ENCODE data around the gene MYO6.
"Not testable (repeated sequence)": the region's sequence is repeated elsewhere in the genome, so short reads cannot be mapped to it uniquely, and the experiment has no call there.

MYO6 gene

DNA sequence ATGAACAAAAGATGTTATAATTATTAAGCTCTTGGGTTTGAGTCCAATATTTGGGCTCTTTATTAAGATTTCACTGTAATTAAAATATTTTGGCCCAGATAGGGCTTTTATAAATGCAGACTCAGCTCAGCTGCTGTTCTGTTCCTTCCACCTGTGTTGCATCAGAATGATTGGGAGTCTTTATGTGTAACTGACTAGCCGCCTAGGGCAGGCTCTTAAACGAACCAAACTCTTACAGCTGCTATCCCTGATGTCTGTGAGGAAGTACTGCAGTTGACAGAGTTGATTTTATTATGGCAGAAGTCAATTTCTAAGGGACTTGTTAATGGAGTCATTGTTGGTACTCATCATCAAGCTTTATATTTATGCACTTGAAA, 144.7 kb downstream of the MYO6 start:
- no peak for DNase-seq

DNA sequence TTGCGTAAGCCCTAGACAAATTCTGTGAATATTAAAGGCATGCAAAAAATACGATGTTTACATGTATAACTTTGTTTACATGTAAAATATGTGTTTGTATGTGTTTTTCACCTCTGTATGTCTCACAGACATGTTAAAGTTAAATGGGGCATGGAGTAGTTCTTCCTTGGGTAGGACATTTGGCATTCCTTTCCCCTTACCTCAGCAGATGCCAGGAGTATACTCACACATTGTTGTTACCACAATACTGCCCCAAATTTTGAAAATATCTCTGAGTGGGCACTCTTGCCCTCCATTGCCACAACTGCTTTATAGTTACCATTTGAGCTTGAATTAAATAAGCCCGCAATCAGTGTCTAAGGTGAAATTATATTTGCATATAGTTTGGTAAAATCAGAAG, 147.5 kb downstream of the MYO6 start:
- DNase-seq, result no peak

DNA sequence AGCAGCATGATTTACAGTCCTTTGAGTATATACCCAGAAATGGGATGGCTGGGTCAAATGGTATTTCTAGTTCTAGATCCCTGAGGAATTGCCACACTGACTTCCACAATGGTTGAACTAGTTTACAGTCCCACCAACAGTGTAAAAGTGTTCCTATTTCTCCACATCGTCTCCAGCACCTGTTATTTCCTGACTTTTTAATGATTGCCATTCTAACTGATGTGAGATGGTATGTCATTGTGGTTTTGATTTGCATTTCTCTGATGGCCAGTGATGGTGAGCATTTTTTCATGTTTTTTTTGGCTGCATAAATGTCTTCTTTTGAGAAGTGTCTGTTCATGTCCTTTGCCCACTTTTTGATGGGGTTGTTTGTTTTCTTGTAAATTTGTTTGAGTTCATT, 151.2 kb downstream of the MYO6 start:
- not testable (repeated sequence) for DNase-seq

DNA sequence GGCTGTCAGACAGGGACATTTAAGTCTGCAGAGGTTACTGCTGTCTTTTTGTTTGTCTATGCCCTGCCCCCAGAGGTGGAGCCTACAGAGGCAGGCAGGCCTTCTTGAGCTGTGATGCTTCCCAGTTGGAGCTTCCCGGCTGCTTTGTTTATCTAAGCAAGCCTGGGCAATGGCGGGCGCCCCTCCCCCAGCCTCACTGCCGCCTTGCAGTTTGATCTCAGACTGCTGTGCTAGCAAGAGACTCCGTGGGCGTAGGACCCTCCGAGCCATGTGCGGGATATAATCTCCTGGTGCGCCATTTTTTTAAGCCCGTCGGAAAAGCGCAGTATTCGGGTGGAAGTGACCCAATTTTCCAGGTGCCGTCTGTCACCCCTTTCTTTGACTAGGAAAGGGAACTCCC, 156.1 kb downstream of the MYO6 start:
- DNase-seq, result not testable (repeated sequence)

DNA sequence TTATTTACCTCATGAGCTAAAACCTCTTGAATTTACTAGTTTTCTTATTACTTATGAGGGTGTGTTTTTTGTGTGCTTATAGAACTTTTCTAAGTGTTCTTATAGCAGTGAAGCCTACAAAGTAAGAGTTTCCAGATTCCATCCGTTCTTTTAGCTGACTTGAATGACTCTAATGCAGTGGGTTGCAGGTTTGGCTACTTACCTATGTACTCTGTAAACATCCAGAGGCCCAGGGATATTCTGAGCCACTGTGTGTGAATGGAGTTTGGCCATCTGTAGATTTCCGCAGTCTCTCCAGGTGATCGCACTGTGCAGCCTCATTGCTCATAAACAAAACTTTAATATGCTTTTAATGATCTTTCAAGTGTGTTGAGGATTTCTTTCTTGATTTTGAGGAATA, 157.8 kb downstream of the MYO6 start:
- DNase-seq, result no peak

DNA sequence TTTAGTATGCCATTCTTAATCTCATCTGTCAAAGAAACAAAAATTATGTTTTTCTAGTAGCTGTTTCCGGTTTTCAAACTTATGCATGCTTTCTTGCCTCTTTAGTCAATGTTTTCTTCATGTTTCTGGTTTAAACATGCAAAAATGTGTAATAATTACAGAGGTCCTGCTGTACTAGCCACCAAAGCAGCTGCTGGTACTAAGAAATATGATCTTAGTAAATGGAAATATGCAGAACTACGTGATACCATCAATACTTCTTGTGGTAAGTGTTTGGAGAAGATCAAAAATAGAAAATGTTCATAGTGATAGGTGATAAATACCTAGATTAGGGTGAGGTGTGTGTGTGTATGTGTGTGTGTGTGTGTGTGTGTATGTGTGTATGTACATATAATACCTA, 158.4 kb downstream of the MYO6 start:
- DNase-seq, result no peak

DNA sequence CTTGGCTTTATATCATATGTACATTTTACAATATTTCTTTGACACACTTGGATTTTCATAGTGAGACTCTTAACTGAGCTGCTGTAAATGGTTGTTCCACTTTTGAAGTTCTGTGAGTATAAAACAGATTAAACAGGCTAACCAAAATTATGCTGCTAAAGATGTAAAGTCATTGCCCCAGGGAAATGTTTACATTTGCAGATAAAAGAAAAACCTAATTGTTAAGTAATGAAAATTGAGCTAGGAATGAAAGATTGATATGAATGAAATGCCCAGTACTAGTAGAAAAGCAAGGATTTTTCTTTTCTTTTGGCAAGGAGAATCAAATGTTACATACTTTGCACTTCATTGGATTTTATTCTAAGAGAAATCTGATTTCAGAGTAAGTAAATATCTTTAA, 164.0 kb downstream of the MYO6 start:
- no peak for DNase-seq

DNA sequence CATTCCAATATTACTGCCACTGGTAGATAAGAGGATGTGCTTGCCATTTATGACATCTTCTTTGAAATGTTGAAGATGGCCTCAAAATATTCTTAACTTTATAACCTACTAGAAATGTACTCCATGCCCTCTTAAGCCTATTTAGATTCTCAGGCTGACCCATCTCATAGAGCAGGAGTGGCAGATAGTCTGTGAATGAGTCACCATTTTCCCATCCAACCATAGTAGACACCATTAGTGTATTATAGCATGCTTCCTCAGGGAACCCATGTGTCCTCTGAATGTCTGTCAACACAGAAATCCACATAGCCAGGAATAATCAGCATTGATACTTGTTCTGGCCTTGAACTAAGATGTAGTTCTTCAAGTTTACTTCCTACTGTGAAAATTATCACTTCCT, 173.2 kb downstream of the MYO6 start:
- no peak for DNase-seq

DNA sequence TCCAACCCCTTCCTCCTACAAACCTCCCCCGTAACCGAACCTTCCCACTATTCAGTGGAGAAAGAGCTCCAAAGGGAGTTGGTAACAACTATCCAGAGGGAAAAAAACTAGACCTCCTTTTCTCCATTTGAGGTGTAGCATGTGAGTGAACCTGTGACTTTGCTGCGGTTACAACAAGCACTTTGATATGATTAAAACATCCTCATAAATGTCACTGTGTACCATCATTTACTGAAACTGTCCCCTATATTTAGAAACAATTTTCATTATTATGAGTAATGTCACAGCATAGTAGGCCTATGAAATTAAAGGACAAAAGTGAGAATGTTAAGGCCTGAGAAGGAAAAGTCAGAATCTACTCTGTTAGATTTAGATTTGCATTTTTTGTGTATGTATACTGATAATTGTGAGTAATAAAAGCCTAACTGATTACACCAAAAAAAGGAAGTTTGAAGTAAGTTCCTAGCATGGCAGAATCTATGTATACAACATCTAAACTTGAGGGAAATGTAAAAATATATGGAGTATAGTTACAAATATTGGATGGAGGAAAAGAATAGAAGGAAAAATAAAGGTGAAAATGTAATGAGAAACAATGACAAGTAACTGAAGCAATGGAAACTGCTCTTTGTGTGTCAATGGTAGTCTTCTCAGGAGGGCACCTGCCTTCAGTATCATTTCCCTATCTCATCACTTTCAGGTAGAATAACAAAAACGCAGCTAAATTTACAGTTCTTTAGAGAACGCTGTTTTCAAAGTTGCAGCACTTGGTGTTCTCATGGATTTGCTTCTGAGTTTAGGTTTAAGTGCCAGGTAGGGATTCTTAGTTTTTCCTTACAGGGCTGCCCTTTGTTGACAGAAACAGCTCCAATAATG, 177.5 kb downstream of the MYO6 start:
- no peak for DNase-seq

DNA sequence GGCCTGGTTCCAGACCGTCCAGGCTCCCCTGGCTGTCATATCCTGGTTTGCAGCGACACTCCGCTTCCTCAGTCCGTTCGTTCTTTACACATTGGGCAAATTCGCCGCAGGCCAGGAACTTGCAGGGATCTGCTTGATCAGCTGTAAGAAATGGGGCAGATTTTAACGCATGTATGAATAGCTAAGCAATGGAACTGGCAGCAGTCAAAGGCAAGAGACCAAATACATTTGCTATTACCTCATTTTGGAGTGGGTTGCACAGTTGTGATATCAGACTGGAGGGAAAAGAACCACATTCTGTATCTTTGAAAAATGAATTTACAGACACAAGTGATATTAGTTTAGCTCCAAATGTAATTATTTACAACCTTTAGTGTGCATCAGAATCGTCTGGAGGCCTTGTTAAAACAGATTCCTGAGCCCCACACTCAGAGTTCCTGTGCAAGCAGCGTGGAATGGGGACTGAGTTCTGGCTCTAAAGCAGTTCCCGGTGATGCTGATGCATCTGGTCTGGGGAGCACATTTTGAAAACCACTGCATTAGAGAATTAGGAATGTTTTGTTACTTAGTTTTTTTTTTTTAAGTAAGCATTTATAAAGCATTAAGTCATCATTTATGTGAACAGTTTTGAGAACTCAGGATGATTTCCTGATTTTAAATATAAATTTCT, 182.1 kb downstream of the MYO6 start:
- DNase-seq, result no peak

DNA sequence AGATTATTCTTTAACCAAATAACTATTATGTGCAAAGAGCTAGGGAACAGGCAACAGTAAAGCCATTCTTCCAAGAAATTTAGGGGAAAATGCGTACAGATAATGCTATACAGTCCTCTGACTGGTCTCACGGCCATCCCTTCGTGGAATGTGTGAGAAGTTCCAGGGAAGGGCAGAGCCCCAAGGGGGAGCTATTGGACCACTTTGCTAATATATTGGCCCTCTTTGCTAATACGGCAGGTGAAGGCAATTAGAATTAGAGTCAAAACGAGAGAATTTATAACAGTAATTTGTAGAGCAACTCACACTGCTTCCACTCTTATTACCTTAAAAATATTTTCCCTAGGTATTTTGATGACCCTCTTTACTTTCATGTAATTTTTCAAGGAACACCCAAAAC, 183.0 kb downstream of the MYO6 start:
- DNase-seq, result peak in 1 of 2 experiments; percentile 10

DNA sequence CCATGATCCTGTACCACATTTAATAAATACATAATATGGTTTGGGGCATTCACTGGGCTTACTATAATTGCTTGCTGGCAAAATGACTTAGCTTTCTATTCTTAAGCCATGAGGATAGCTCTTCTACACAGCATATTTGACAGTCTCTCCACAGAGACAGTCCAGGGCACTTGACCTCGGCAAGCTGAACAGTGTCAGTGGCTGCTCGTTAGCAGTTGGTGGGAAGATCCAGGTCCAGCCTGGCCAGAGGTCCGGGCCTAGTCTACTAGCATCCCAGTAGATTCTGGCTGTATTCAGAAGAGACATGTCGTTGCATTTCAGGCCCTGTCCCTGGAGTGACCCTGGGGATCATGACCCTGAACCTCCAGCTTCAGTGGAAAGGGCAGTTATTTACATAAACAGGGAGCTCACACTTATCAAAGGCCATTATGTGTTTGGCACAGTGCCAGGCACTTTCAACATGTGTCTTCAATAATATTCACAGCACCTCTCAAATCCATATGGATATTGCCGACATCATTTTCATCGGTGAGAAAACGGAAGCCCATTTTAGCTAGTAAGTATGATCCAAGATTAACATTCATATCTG, 184.4 kb downstream of the MYO6 start:
- no peak for DNase-seq

DNA sequence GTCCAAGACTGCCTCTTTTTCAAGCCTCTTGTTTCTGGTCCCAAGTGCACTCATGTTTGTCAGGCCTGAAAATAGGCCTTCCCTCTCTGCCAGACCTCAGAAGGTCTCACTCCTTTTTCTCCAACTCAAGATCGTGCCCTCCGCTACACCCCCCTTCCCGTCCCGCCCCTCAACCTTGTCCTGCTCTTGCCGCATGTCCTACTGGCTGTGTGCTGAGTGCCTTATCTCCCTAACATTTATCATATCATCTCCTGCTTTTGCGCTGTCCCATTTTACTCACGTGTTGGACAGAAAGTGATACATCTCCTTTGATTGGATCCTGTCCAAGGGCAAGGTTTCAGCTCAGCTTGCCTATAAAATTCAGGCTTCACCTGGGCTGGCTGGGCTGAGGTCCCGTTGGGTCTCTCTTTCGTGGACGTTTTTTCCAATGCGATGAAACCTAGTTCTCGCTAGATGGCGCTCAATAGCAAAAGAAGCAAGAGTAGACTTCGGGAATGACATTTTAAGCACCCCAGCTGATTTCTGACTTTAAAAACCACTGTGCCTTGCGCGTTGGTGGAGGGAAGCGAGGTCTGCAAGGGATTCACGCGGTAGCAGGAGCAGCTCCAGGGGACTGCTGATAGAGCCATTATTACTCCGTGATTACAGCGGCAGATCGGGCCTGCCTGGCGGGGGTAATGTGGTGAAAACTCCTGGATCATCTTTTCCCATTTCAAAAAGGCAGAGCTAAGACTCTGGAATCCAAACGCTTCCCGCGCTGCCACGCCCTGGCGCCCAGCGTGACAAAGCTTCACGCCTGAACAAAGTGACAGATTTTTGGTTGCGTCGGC, 185.8 kb downstream of the MYO6 start:
- DNase-seq, result peak in 1 of 2 experiments; percentile 31

DNA sequence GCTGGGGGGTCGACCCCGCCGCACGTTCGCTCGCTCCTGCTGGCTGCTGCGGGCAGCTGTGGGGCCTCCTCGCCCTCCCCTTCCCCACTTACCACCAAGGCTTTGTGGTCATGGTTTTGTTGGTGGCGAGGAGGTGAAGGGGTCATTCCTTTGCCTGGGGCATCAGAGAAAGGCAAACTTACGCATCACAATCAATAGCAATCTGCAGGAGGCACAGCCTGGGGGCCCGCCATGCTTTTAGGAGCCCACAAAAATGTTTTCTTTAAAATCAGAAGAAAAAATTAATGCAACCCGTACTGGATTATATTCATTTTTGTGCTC, 186.4 kb downstream of the MYO6 start:
- DNase-seq, result no peak

DNA sequence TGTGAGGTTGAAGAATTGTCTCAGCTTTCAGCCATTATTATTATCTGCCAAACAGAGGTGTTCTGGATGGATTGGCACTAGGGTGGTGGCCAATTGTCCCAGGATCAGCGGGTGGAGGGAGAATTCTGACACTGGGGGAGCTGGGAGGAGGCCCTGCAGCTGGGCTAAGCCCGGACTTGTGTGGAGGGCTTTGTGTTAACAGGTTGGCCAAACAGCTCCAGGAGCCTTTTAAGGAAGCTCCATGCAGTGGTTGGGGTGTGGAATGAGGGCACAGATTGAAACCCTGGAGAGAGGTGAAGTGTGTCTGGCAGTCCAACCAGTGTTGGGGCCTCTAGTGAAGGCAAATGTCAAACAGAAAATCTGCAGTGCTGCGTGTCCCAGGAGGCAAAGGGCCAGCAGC, 187.6 kb downstream of the MYO6 start:
- no peak for DNase-seq

DNA sequence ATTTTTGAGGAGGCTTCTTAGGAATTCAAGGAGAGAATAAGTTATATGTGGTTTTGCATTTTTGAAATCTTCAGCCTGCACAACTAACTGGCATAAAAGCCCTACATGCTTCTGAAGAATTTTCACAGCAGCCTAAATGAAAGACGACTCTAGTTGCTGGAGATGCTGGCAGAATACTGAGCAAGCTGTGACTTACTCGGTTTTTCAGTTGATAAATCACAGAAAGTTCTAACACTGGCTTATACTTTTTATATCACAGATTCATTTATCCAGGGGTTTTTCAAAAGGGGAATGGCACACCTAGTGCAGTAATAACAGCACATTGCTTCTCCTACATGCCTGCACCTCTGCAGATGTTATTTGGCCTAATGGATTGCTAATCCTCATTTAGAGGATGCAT, 188.8 kb downstream of the MYO6 start:
- DNase-seq, result no peak

DNA sequence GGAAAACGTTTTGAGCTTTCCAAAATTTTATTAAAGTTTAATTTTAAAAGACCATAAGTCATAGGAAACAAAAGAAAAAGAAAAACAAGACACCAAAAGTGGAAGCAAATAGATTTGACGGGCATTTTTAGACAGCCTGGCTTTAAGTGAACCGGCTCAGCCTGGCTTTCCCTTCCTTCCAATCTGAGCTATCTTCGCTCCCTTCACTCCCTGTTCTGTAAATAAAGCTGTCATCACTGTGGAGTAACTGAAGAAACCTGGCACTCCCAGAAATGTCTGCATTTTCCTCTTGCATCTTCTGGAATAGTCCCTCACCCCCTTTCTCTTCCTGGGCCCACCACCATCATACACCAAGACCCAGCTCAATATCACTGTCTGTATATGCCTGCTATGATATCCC, 191.5 kb downstream of the MYO6 start:
- no peak for DNase-seq

DNA sequence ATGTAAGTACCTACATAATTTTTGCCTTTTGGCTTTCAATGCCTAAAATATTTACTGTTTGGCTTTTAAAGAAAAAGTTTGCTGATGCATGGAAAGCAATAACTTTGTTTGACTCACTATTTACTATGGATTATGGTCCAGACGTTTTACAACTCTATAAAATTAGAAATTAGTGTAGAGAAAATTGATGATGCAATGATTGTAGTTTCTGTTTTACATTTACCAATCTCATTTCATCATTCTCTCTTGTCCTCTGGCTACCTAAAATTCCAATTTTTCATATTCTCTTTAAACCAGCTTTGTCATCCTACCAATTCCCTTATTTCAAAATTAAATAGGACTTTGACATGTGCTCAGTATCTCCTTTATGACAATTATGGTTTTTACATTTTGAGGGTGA, 192.5 kb downstream of the MYO6 start:
- no peak for DNase-seq

DNA sequence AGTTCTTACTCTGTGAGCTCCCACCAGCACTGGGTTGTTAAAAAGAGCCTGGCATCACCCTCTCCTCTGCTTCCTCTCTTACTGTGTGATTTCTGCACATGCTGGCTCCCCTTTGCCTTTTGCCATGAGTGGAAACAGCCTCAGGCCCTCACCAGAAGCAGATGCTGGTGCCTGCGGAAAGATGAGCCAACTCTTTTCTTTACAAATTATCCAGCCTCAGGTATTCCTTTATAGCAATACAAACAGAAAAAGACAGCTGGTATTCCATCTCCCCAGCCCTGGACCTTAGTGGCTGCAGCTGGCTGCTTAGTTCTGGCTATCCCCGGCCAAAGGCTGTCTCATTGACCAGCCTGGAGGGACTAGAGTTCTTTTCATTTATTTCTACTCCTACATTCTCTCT, 194.3 kb downstream of the MYO6 start:
- no peak for DNase-seq

DNA sequence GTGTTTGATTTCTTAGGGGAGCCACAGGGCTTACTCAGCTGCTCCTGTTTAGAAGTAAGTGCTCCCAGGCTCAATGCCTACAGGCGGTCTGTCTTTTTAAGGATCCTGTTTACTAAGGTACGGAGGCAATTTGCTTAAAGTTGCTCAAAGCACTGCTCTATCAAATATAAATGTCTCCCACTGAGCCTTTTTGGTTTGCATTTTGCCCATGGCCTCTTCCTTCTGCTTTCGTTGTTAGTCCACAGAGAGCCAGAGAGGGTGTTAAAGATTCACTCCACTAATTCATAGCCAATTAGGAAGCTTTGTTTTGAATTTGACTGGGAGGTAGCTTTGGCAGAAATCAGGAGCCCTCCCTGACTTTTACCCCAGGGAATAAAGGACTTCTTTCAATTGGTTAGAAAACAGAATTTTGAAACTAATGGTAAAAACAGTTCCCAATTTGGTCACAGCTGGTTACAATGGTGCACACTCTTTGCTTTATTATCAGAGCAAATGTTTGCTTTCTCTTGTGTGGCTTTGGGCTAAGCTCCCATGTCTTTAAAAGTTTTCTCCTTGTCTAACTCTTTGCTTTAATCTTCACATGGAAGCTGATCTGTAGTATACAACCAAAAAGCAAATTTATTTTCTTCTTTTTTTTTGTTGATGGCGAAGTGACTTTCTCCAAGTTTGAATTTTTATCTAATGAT, 197.2 kb downstream of the MYO6 start:
- DNase-seq, result no peak

DNA sequence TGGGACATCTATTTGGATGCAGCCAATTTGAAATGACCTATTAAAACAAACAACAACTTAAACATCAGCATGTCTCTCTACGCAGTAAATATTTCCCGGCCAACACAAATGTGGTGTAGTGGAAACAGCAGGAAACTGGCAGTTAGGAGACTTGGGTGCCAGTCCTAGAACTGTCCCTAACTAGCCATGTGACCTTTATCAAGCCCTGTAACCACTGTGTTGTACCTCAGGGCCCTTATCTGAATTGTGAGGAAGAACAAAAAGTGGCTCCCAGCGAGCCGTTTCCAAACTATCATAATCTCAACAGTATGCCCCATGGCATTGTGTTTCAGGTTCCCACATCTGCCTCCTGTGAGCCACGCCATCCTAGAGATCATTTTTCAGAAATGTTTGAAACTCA, 198.9 kb downstream of the MYO6 start:
- DNase-seq, result no peak

DNA sequence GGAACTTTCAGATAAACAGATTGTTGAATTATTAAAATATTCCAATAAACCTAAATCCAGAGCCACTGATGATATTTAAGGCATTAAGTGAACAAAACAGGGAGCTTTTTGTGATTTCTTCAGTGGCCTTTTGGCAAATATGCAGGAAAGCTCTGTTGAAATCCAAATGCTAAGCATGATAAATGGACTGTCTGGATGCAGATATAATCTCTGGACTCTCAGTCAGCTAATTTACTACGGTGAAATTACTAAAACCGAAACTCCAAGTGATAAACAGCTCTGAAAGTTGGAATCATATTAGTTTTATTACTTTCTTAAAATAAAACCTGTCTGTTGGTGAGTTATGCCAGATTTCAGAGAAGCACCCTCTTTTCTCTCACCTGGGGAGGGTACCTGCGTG, 203.1 kb downstream of the MYO6 start:
- DNase-seq, result no peak

DNA sequence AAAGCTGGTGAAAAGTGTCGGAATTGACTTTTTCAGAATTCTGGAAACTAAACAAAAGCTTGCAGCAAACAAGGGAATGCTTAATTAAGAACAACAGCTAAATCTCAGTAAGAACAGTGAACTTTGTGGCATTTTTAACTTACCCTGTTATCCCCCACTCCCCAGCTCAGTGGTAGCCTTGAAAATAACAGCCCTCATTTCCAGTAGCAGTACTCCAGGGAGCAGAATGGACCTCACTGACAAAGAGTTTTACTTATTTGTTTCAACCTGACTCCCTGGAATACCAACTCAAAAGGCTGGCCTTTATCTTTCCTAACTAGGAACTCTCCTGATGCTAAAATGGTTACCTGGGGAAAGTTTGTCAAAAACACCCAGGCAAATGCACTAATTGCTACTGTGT, 214.5 kb downstream of the MYO6 start:
- no peak for DNase-seq
